OCI-LY7 (cell line): ENCODE results near the gene PDZD2.

Experiments used
- EZH2phosphoT487 ChIP-seq: fragments of 200-600 bp; sonication (generic); IDR thresholded peaks from 2 replicates; pipeline ENCODE4 v1.6.1; 2018; ENCODE audit warnings: low read depth, borderline replicate concordance, mild to moderate bottlenecking, mixed run types, antibody characterized with exemption, low read length, moderate library complexity, mixed read lengths
- TF ChIP-seq, protein P1 (sequence below): fragments of 200-600 bp; sonication (generic); conservative IDR thresholded peaks from 2 replicates; pipeline ENCODE4 v1.5.1; 2014; ENCODE audit warnings: mild to moderate bottlenecking, antibody characterized with exemption, low read length, moderate library complexity, mixed read lengths

DNA sequence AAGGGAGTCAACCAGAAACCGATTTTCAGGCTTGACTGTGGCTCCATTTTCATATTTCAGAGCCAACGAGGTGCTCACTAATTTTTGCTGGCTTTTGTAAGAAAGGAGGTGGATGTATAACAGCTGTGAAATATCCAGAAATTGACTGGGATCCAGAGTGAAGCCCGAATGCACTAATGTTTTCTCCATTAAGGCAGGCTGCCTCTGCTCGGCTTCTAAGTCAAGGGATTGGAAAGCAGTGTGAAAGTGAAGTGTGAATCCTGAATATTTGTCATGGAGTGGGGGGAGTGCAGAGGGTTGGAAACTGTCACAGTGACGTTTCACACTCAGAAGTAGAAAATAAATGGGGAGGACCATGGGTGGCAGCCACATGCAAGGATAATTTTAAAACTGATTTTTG, 297.8 kb downstream of the PDZD2 start:
- TF ChIP-seq, protein P1, sequence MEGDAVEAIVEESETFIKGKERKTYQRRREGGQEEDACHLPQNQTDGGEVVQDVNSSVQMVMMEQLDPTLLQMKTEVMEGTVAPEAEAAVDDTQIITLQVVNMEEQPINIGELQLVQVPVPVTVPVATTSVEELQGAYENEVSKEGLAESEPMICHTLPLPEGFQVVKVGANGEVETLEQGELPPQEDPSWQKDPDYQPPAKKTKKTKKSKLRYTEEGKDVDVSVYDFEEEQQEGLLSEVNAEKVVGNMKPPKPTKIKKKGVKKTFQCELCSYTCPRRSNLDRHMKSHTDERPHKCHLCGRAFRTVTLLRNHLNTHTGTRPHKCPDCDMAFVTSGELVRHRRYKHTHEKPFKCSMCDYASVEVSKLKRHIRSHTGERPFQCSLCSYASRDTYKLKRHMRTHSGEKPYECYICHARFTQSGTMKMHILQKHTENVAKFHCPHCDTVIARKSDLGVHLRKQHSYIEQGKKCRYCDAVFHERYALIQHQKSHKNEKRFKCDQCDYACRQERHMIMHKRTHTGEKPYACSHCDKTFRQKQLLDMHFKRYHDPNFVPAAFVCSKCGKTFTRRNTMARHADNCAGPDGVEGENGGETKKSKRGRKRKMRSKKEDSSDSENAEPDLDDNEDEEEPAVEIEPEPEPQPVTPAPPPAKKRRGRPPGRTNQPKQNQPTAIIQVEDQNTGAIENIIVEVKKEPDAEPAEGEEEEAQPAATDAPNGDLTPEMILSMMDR = no peak
- no peak for TF ChIP-seq EZH2phosphoT487
